ENCODE data around the gene PAX7. TPM values are rescaled to one million over a fixed set of nuclear protein-coding genes. Genes with fewer than 3 reads are reported as not detected.

Gene PAX7
- total RNA-seq, 4 donors from 2014 or later, result not detected

DNA sequence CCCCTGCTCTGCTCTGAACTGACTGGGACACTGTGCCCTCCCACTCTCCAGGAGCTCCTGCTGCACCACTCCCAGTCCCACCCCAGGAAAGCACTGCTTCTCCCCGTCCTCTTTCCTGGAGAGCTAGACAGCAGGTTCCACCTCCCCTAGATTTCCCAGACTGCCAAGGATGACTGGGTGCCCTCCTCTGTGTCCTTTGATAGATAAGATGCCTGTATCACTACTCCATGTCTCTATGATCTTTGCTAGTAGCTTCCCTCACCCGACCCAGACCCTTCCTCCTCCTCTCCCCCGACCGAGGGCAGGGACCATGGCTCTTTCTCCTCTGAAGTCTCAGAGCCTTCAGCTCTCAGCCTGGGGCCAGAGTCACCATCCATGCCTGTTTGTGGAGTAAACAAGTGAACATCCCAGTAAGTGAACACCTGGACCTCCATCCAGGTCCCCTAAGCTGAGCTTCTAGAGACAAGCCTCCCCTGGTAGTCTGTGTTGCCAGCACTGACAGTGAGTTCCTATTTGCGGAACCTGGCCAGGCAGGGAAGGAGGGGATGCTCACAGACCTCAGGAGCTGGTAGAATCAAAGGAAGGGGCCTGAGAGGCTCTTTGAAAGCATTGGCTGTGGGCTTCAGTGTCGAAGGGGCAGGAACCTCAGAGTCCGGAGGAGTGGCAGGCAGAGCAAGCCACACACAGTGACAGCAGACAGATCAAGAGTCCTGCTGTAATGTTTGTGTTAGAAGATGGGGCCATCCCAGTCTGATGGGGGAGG, 104.0 kb downstream of the PAX7 start:
- H3K27ac ChIP-seq, result no peak overlapping the region
- H3K9me3 ChIP-seq, result no peaks in the 10 kb centered on the region
- no peaks in the 10 kb centered on the region for H3K4me1 ChIP-seq
- no peak for DNase-seq
- intact Hi-C loops (cut with DNase I; ENCODE audit: low total_unique reads), result no loop called here
- TF ChIP-seq POLR2A (IDR thresholded peaks at IDR 0.05), result no peak
- TF ChIP-seq, protein P1, sequence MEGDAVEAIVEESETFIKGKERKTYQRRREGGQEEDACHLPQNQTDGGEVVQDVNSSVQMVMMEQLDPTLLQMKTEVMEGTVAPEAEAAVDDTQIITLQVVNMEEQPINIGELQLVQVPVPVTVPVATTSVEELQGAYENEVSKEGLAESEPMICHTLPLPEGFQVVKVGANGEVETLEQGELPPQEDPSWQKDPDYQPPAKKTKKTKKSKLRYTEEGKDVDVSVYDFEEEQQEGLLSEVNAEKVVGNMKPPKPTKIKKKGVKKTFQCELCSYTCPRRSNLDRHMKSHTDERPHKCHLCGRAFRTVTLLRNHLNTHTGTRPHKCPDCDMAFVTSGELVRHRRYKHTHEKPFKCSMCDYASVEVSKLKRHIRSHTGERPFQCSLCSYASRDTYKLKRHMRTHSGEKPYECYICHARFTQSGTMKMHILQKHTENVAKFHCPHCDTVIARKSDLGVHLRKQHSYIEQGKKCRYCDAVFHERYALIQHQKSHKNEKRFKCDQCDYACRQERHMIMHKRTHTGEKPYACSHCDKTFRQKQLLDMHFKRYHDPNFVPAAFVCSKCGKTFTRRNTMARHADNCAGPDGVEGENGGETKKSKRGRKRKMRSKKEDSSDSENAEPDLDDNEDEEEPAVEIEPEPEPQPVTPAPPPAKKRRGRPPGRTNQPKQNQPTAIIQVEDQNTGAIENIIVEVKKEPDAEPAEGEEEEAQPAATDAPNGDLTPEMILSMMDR (IDR thresholded peaks at IDR 0.05), result no peak
- H3K4me3 ChIP-seq, result no peak overlapping the region
- H3K27me3 ChIP-seq, result no peaks in the 10 kb centered on the region
- H3K36me3 ChIP-seq, result no peaks in the 10 kb centered on the region

DNA sequence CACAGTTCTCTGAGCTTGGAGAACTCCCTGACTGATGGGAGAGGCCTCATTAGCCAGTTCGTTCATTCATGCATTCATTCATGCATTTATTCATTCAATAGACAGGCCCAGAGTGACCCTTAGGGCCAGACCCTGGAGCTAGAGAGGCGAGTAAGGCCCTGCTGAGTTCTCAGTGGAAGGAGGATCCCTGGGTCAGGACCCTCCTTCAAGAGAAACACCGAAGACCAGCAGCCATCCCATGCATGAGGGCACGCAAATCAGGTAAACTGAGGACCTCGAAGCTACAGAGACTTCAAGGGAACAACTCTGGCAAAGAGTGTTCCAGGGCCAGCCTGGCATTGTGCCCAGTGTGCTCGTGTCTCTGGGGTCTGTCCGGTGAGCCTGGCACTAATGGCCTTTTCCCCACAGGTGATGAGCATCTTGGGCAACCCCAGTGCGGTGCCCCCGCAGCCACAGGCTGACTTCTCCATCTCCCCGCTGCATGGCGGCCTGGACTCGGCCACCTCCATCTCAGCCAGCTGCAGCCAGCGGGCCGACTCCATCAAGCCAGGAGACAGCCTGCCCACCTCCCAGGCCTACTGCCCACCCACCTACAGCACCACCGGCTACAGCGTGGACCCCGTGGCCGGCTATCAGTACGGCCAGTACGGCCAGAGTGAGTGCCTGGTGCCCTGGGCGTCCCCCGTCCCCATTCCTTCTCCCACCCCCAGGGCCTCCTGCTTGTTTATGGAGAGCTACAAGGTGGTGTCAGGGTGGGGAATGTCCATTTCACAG, 104.8 kb downstream of the PAX7 start:
- no peaks in the 10 kb centered on the region for H3K9me3 ChIP-seq
- no peak overlapping the region for H3K27ac ChIP-seq
- intact Hi-C loops (cut with DNase I; ENCODE audit: low total_unique reads), result no loop called here
- no peaks in the 10 kb centered on the region for H3K4me1 ChIP-seq
- no peak for DNase-seq
- TF ChIP-seq, protein P1 (IDR thresholded peaks at IDR 0.05), result no peak
- TF ChIP-seq POLR2A (IDR thresholded peaks at IDR 0.05), result no peak
- no peak overlapping the region for H3K4me3 ChIP-seq
- H3K27me3 ChIP-seq, result no peaks in the 10 kb centered on the region
- H3K36me3 ChIP-seq, result no peaks in the 10 kb centered on the region

DNA sequence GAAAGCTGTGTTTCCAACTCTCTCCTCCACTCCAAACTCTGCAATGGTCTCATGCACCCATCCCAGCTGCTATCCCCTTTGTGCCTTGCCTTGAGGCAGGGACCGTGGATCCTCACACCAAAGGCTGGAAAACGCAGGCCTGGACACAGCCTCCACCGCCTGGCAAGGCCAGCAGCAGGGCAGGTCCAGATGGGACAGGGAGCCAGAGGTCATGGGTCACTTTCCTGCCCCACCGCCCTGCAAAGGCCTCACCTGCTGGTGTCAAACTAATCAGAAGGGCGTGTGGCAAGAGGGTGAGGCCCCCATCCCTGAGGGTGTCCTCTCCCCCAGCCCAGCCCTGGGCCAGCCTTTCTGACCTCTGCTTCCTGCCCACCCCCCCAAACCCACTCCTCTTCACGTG, 106.3 kb downstream of the PAX7 start:
- no peaks in the 10 kb centered on the region for H3K36me3 ChIP-seq
- H3K27me3 ChIP-seq, result no peaks in the 10 kb centered on the region

DNA sequence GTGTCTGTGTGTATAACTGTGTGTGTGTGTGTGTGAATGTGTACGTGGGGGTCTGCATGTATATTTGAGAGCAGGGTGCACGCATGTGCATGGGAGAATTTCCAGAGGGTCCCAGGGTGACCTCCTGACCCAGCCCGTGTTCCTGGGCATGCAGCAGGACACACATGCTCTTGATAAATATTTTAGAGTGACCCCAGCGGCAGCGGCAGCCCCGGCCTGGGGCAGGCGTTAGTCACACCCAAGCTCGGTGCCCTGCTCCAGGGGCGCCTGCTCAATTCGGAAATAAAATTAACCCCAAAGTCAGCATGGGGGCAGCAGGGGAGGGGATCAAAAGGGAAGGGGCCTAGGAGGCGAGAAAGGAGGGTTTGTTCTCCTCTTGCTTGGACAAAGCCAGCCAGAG, 107.5 kb downstream of the PAX7 start:
- intact Hi-C loops (cut with DNase I; ENCODE audit: low total_unique reads), result no loop called here
- DNase-seq, result no peak
- no peak overlapping the region for H3K27ac ChIP-seq
- H3K36me3 ChIP-seq, result no peaks in the 10 kb centered on the region
- H3K4me1 ChIP-seq, result no peaks in the 10 kb centered on the region
- H3K9me3 ChIP-seq, result no peaks in the 10 kb centered on the region
- no peak overlapping the region for H3K4me3 ChIP-seq
- no peaks in the 10 kb centered on the region for H3K27me3 ChIP-seq
- TF ChIP-seq, protein P1 (IDR thresholded peaks at IDR 0.05), result no peak
- TF ChIP-seq POLR2A (IDR thresholded peaks at IDR 0.05), result no peak

More for the DNA sequence above, 106.3 kb downstream of the PAX7 start:
- no peak for TF ChIP-seq POLR2A (IDR thresholded peaks at IDR 0.05)
- TF ChIP-seq, protein P1 (IDR thresholded peaks at IDR 0.05), result no peak
- no peaks in the 10 kb centered on the region for H3K4me1 ChIP-seq
- H3K9me3 ChIP-seq, result no peaks in the 10 kb centered on the region
- intact Hi-C loops (cut with DNase I; ENCODE audit: low total_unique reads), result no loop called here
- no peak overlapping the region for H3K27ac ChIP-seq
- DNase-seq, result no peak
- no peak overlapping the region for H3K4me3 ChIP-seq

DNA sequence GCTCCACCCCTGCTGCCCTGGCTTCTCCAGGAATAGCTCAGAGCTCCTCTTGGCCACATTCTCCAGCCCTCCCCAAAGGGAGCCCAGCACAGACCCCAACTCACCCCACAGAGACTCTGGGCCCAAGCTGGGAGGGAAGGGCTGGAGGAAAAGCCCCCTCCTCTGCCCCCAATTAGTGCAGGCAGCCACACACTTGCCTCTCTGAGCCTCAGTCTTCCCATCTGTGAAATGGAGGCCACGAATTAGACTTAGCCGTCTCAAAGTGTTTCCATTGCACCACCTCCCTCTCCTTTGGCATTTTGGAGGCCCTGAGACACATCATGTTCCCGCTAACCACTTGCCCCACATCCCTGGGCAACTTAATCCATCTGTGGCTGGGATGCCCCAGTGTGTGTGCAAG, 108.0 kb downstream of the PAX7 start:
- TF ChIP-seq POLR2A (IDR thresholded peaks at IDR 0.05), result no peak
- TF ChIP-seq, protein P1 (IDR thresholded peaks at IDR 0.05), result no peak
- H3K27me3 ChIP-seq, result no peaks in the 10 kb centered on the region

More for the DNA sequence above, 108.0 kb downstream of the PAX7 start:
- Histone ChIP-seq H3K36me3 (no peaks in the 10 kb centered on the region), H3K9me3 (no peaks in the 10 kb centered on the region), H3K4me1 (no peaks in the 10 kb centered on the region), H3K4me3 (no peak overlapping the region), H3K27ac (no peak overlapping the region)
- no peak for DNase-seq
- intact Hi-C loops (cut with DNase I; ENCODE audit: low total_unique reads), result no loop called here

All from uterus (tissue), 4 donors.